ENCODE data around the gene ERICH6B.

ERICH6B gene

GRCh38 chr13:45518525-45519245, 96.9 kb downstream of the ERICH6B start:
- Histone ChIP-seq H3K4me3 (no peak overlapping the region), H3K27me3 (no peaks in the 10 kb centered on the region), H3K27ac (no peak overlapping the region), H3K4me1 (no peaks in the 10 kb centered on the region), H3K36me3 (peaks cover 50 to 68% (median 63%) of the 10 kb centered on the region in 3 donors), H3K9me3 (no peaks in the 10 kb centered on the region)
- TF ChIP-seq, protein P1, sequence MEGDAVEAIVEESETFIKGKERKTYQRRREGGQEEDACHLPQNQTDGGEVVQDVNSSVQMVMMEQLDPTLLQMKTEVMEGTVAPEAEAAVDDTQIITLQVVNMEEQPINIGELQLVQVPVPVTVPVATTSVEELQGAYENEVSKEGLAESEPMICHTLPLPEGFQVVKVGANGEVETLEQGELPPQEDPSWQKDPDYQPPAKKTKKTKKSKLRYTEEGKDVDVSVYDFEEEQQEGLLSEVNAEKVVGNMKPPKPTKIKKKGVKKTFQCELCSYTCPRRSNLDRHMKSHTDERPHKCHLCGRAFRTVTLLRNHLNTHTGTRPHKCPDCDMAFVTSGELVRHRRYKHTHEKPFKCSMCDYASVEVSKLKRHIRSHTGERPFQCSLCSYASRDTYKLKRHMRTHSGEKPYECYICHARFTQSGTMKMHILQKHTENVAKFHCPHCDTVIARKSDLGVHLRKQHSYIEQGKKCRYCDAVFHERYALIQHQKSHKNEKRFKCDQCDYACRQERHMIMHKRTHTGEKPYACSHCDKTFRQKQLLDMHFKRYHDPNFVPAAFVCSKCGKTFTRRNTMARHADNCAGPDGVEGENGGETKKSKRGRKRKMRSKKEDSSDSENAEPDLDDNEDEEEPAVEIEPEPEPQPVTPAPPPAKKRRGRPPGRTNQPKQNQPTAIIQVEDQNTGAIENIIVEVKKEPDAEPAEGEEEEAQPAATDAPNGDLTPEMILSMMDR (IDR thresholded peaks at IDR 0.05) = no peak
- no peak for DNase-seq
- intact Hi-C loops (cut with DNase I; ENCODE audit: low total_unique reads) = no loop called here

GRCh38 chr13:45516757-45517156, 98.8 kb downstream of the ERICH6B start:
- intact Hi-C loops (cut with DNase I; ENCODE audit: low total_unique reads) = no loop called here
- TF ChIP-seq, protein P1 (IDR thresholded peaks at IDR 0.05) = no peak
- no peak overlapping the region for H3K27ac ChIP-seq
- no peak overlapping the region for H3K4me3 ChIP-seq
- H3K36me3 ChIP-seq = peaks cover 55 to 77% (median 68%) of the 10 kb centered on the region in 3 donors
- no peaks in the 10 kb centered on the region for H3K4me1 ChIP-seq
- H3K9me3 ChIP-seq = no peaks in the 10 kb centered on the region
- no peaks in the 10 kb centered on the region for H3K27me3 ChIP-seq
- DNase-seq = no peak

DNA sequence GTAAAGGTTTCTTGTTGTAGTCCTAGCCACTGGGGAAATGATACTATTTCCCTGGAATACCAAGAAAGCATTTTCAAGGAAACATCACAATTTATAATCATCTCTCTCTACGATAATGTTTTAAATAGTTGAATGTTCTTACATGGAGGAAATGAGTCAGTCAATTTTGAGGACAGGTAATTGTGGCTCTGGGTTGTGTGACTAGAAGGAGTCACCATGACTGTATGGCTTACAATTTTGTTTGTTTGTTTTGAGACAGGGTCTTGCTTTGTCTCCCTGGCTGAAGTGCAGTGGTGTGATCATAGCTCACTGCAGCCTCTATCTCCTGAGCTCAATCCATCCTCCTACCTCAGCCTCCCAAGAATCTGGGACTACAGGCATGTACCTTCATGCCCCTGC, 103.4 kb downstream of the ERICH6B start:
- H3K4me3 ChIP-seq = no peak overlapping the region
- no peak for DNase-seq
- intact Hi-C loops (cut with DNase I; ENCODE audit: low total_unique reads) = no loop called here
- no peaks in the 10 kb centered on the region for H3K9me3 ChIP-seq
- peaks cover 56 to 79% (median 59%) of the 10 kb centered on the region in 3 donors for H3K36me3 ChIP-seq
- H3K27me3 ChIP-seq = no peaks in the 10 kb centered on the region
- no peak overlapping the region for H3K27ac ChIP-seq
- H3K4me1 ChIP-seq = no peaks in the 10 kb centered on the region
- TF ChIP-seq, protein P1 (IDR thresholded peaks at IDR 0.05) = no peak

DNA sequence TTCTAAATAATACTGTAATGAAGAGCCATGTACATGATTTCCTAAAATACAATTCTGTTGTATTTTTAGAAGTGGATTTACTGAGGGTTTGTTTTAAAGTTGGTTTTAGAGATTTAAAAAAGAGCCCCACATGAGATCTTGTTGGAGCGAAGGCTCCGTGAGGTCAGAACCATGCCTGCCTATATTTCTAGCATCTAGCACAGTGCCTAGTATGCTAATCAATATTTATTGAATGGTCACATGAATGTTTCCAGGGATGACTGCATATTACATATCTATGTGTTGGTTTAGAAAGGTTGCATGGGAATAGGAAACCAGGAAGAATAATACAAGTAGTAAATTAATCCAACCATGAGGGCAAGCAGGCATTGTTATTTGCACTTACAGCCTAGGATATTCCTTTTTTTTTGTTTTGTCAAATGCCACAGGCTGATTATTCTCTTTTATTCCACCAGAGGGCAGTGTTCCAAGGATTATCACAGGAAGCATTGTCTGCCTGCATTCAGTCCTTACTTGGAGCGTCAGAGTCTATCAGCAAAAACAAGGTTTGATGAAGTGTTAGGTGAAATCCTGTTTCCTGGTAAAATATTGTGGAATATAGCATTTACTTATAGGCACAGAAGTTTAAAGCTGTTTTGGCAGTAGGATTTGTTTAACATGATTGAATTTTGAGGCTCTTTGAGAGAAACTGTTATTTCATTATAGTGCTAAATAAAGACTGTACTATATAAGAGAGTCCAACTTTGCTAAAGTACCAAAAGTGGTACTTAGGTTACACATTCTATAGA, 104.0 kb downstream of the ERICH6B start:
- peaks cover 57 to 79% (median 58%) of the 10 kb centered on the region in 3 donors for H3K36me3 ChIP-seq
- H3K27ac ChIP-seq = no peak overlapping the region
- no peaks in the 10 kb centered on the region for H3K4me1 ChIP-seq
- no peaks in the 10 kb centered on the region for H3K27me3 ChIP-seq
- TF ChIP-seq, protein P1 (IDR thresholded peaks at IDR 0.05) = peak; percentile 77 to 92
- no peak for DNase-seq
- intact Hi-C loops (cut with DNase I; ENCODE audit: low total_unique reads) = no loop called here
- no peak overlapping the region for H3K4me3 ChIP-seq
- no peaks in the 10 kb centered on the region for H3K9me3 ChIP-seq

DNA sequence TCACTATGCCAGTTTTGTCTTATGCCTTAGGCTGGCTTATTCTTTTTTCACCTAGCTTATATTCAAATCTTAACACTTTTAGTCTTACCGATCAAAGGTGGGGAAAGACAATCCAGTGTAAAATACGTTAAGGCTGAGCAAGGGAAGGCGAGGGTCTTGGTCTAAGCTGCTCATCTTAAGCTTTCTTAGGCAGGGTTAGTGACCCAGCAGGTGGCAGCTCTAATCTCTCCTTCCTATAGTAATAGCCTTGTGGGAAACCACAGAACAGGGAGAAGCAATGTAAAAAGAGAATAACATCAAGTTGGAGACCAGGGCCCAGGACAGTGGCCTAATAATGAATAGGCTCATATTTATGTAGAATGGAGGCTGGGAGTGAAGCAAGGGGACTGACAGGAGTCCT, 104.9 kb downstream of the ERICH6B start:
- no peak overlapping the region for H3K4me3 ChIP-seq
- H3K27me3 ChIP-seq = no peaks in the 10 kb centered on the region
- no peaks in the 10 kb centered on the region for H3K9me3 ChIP-seq
- H3K27ac ChIP-seq = no peak overlapping the region
- TF ChIP-seq, protein P1 (IDR thresholded peaks at IDR 0.05) = no peak
- DNase-seq = no peak
- intact Hi-C loops (cut with DNase I; ENCODE audit: low total_unique reads) = no loop called here
- peaks cover 56 to 79% (median 58%) of the 10 kb centered on the region in 3 donors for H3K36me3 ChIP-seq
- H3K4me1 ChIP-seq = no peaks in the 10 kb centered on the region

All from tibial artery (tissue), 4 donors.